Measurements from ENCODE around the gene SRSF2. TPM values are rescaled to one million over a fixed set of nuclear protein-coding genes. Genes with fewer than 3 reads are reported as not detected.
A peak's percentile ranks its signal among the peaks of the same experiment; 100 is the strongest.

The SRSF2 gene
- total and polyA plus RNA-seq, 9 of the 15 experiments (the other 6 are each of a cell fraction or from before 2014, with no cell fraction given), result 161 to 583 (median 393) TPM

GRCh38 chr17:76726776-76727718, 10.1 kb downstream of the SRSF2 start, which contains the start of gene METTL23 (continued):
- TF ChIP-seq BCLAF1 (IDR thresholded peaks at IDR 0.05; ENCODE audit: borderline replicate concordance in 1 of 2, control insufficient read depth in 1 of 2, low read depth in 2 of 2, low read length in 1 of 2) (no peak), TCF3 (CRISPR knock-in tag; IDR thresholded peaks at IDR 0.05) (0 out of 2 replicates have a peak, but pooled peaks have one; percentile 14), POLR2A (conservative IDR thresholded peaks at IDR 0.05) (peak; percentile 81; the same call in 1 of the 2 replicates), ZNF253 (CRISPR knock-in tag; conservative IDR thresholded peaks at IDR 0.05) (no peak), HDGF (IDR thresholded peaks at IDR 0.05) (no peak), ZC3H4 (CRISPR knock-in tag; IDR thresholded peaks at IDR 0.05; ENCODE audit: borderline replicate concordance) (no peak), ID3 (CRISPR knock-in tag; IDR thresholded peaks at IDR 0.05) (no peak), ID3 (tag; IDR thresholded peaks at IDR 0.05) (0 out of 2 replicates have a peak, but pooled peaks have one; percentile 36), ZNF639 (CRISPR knock-in tag; conservative IDR thresholded peaks at IDR 0.05 in 1 of 2, IDR thresholded peaks at IDR 0.05 in 1 of 2) (peak in 1 of 2 experiments; percentile 80; a peak in 2 of 4 replicates), NCOR1 (IDR thresholded peaks at IDR 0.05) (no peak), HDAC8 (tag; IDR thresholded peaks at IDR 0.05) (no peak), IFI16 (CRISPR knock-in tag; IDR thresholded peaks at IDR 0.05) (no peak), RAD51 (IDR thresholded peaks at IDR 0.05; ENCODE audit: borderline replicate concordance, low read depth) (peak; percentile 69), ZNF384 (IDR thresholded peaks at IDR 0.05; ENCODE audit: low read depth, low read length) (peak; percentile 19; the same call in 1 of the 2 replicates), BRD4 (IDR thresholded peaks at IDR 0.05) (peak; percentile 64; the same call in 1 of the 2 replicates), CHCHD3 (CRISPR knock-in tag; IDR thresholded peaks at IDR 0.05) (no peak), SP2 (IDR thresholded peaks at IDR 0.05; ENCODE audit: extremely low read depth, low read depth, low read length, poor library complexity, severe bottlenecking) (no peak), MTA2 (IDR thresholded peaks at IDR 0.05; ENCODE audit: low read depth) (no peak), GATAD2B (IDR thresholded peaks at IDR 0.05; ENCODE audit: borderline replicate concordance) (no peak), ELF1 (tag; IDR thresholded peaks at IDR 0.05) (peak; percentile 90), PTBP1 (IDR thresholded peaks at IDR 0.05; ENCODE audit: low read depth, low read length) (no peak), ZKSCAN1 (IDR thresholded peaks at IDR 0.05; ENCODE audit: low read depth, low read length) (no peak)

Measured in K562 (cell line).